NCI-H446 (cell line): ENCODE data around the gene OR2T12.
A peak's percentile ranks its signal among the peaks of the same experiment; 100 is the strongest.
"Not testable (repeated sequence)": the region's sequence is repeated elsewhere in the genome, so short reads cannot be mapped to it uniquely, and the experiment has no call there.

Experiments used
- DNase-seq, 2 experiments: peaks; one replicate each; lab custom pipeline; 2025; lab: John Stamatoyannopoulos, UW

The OR2T12 gene, protein sequence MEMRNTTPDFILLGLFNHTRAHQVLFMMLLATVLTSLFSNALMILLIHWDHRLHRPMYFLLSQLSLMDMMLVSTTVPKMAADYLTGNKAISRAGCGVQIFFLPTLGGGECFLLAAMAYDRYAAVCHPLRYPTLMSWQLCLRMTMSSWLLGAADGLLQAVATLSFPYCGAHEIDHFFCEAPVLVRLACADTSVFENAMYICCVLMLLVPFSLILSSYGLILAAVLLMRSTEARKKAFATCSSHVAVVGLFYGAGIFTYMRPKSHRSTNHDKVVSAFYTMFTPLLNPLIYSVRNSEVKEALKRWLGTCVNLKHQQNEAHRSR

DNA sequence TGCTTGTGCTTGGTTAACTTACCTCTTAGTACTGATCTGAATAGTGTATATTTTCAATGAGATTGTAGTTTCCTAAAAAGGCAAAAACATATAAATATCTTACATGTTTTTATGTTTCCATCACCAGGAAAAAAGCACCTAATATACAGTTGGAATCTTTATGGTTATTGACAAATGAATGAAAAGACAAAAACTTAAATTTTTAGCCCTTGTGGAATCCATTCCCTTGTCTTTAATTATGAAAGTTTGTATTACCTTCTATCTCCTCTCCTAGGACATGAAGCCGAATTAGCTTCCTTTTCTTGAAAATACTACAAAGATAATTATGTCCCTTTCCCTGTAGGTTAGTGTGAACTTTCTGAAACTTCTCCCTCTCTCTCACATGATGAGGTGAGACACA lies at the start of gene OR2T12:
Gene OR2T12, minus strand, starts transcription at position 101 of the 400 bp plus-strand sequence. CDS start 7,846 bp downstream, outside the sequence.
- no peak for DNase-seq

DNA sequence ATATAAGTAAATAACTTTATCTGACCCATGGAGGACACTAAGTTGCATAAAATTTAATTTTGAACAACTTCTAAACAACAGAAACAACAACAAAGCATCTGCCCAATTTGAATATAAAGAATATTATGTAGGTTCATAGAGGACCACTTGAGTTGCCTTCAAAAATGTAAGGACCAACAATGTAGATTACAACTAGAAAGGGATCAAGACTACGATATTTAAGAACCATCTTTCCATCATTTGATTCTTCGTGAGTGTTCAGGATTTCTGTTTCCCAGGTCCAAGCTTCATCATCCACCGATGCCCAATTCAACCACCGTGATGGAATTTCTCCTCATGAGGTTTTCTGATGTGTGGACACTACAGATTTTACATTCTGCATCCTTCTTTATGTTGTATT lies 45.3 kb upstream of the OR2T12 start, which contains the start of gene OR14C36:
Gene OR14C36, plus strand, starts transcription at position 301 of the 400 bp plus-strand sequence. Its CDS starts 0 bp downstream, at position 301.
- no peak for DNase-seq

GRCh38 chr1:248343451-248343850 lies 40.2 kb upstream of the OR2T12 start:
- no peak for DNase-seq

- DNase-seq = no peak
These were observed 21.2 kb upstream of the OR2T12 start, which contains the start of gene OR2M7 for GRCh38 chr1:248324468-248324867. Gene OR2M7 (minus strand): TSS chr1:248324568. CDS start chr1:248324568, 0 bp downstream.

GRCh38 chr1:248316796-248317195 lies 13.6 kb upstream of the OR2T12 start:
- no peak for DNase-seq

DNA sequence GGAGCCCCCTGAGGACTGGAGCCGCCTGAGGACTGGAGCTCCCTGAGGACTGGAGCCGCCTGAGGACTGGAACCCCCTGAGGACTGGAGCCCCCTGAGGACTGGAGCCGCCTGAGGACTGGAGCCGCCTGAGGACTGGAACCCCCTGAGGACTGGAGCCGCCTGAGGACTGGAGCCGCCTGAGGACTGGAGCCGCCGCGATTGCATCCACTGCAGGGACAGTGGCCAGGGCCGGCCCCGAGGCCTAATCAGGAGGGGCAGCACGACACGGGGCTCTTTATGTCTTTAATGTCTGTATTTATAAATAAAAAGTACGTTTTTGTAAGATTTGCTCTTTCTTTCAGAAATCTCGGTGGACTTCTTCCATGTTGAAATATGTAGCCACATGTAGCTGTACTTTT lies 3.5 kb upstream of the OR2T12 start:
- DNase-seq = not testable (repeated sequence)

GRCh38 chr1:248306103-248306502 lies 2.9 kb upstream of the OR2T12 start:
- DNase-seq = no peak

GRCh38 chr1:248305672-248306071 lies 2.4 kb upstream of the OR2T12 start:
- DNase-seq = not testable (repeated sequence)

- no peak for DNase-seq
These were observed 14.8 kb downstream of the OR2T12 start for GRCh38 chr1:248288391-248288790.

DNA sequence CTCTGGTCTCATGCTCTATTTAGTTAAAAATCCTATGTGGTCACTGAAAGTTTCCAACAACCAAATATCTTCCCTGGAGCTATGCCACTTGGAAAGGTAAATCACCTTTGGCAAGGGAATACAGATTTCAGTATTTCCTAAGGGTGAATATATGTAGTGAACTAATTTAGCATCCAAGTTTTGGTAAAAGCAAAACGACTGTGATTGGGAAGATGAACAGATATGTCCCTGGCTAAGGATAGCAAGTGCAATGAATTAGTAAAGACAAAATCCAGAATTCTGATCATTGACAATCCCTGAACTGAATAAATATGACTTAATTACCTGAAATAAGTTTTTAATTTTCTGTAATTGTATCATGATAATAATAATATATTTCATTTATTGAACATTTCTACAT lies 25.3 kb downstream of the OR2T12 start, which contains the start of gene OR2T33:
Gene OR2T33, minus strand, starts transcription at position 101 of the 400 bp plus-strand sequence. CDS start 4,162 bp downstream, outside the sequence.
- DNase-seq = no peak

GRCh38 chr1:248273225-248273624 lies 30.0 kb downstream of the OR2T12 start:
- not testable (repeated sequence) for DNase-seq

GRCh38 chr1:248268178-248268577 lies 35.0 kb downstream of the OR2T12 start:
- DNase-seq = no peak

GRCh38 chr1:248259309-248259708 lies 43.9 kb downstream of the OR2T12 start:
- not testable (repeated sequence) for DNase-seq

- DNase-seq = peak in 1 of 2 experiments; percentile 68
These were observed 60.0 kb downstream of the OR2T12 start for GRCh38 chr1:248243204-248243603.
